ENCODE measurements around the gene PRPF19. TPM values are rescaled to one million over a fixed set of nuclear protein-coding genes. Genes with fewer than 3 reads are reported as not detected.

The PRPF19 gene
- total and polyA plus RNA-seq, 2 of the 4 experiments (the other 2 are of a cell fraction), result 29.8 to 50.4 TPM

- H2AFZ ChIP-seq (replicated peaks; ENCODE audit: low read length, poor library complexity), result peak overlapping the region; percentile 92
- H3K27me3 ChIP-seq (ENCODE audit: control insufficient read depth, insufficient read depth, low read length), result peaks cover 6% of the 10 kb centered on the region
- H3K4me3 ChIP-seq (ENCODE audit: insufficient read depth, low read depth, low read length), result peak overlapping the region; percentile 69
- DNase-seq (peak; percentile 78), ATAC-seq (ENCODE audit: low read depth) (peak; percentile 4)
- H4K91ac ChIP-seq (ENCODE audit: insufficient read depth, low read depth, low read length), result no peak overlapping the region
- H3K27ac ChIP-seq (ENCODE audit: insufficient read depth, low read length), result peak overlapping the region; percentile 74
- H2BK120ac ChIP-seq (ENCODE audit: low read depth, low read length), result no peak overlapping the region
- H3K18ac ChIP-seq (ENCODE audit: low read depth, low read length), result no peak overlapping the region
- peak overlapping the region; percentile 5 for H2BK5ac ChIP-seq (ENCODE audit: low read depth, low read length, poor library complexity, severe bottlenecking)
- peak overlapping the region; percentile 15 to 18; a peak in 2 of 4 replicates for H4K8ac ChIP-seq (ENCODE audit: low read depth in 2 of 2, low read length in 2 of 2)
- H3K23ac ChIP-seq (ENCODE audit: low read depth, low read length), result peak overlapping the region; percentile 46
- no peak overlapping the region for H2BK15ac ChIP-seq (ENCODE audit: low read depth, low read length)
- H4K5ac ChIP-seq (ENCODE audit: low read depth, low read length), result peak overlapping the region; percentile 6; the same call in 1 of the 2 replicates
- BruUV-seq (replicated peaks), result no TSS peak
- H3K14ac ChIP-seq (replicated peaks; ENCODE audit: low read depth, low read length), result peak overlapping the region; percentile 22; the same call in 1 of the 2 replicates
- peak overlapping the region; percentile 5 for H2AK5ac ChIP-seq (ENCODE audit: low read depth, low read length)
- ChIA-PET POLR2A (ENCODE audit: unreplicated experiment) (no interaction called here), CTCF (interaction anchor here (2.6 kb wide), 1 partner anchor 74 kb away, joined by 12 read pairs; no protein-coding TSS in a partner anchor)
- H3K79me1 ChIP-seq (ENCODE audit: low read depth in 1 of 2, low read length in 2 of 2), result peaks cover 6 to 44% of the 10 kb centered on the region in 2 experiments; a peak in 3 of 4 replicates
- H3K4ac ChIP-seq (ENCODE audit: low read depth, low read length), result peak overlapping the region; percentile 52
- H4K20me1 ChIP-seq (ENCODE audit: insufficient read depth, low read length), result peaks cover 30% of the 10 kb centered on the region
- dilution Hi-C loops (cut with HindIII; ENCODE audit: low sequenced_read_pairs, unreplicated experiment) (no loop called here), intact Hi-C loops (cut with micrococcal nuclease) (loop anchor here (5.0 kb wide), 1 partner anchor 267 kb away; no protein-coding TSS in a partner anchor), in situ Hi-C loops (cut with MboI; ENCODE audit: low sequenced_read_pairs) (loop anchor here (25.0 kb wide), 1 partner anchor 1318 kb away; no protein-coding TSS in a partner anchor)
- peak overlapping the region; percentile 72 for H3K9ac ChIP-seq (ENCODE audit: low read depth, low read length)
- peak overlapping the region; percentile 73 for H2AK9ac ChIP-seq (replicated peaks; ENCODE audit: low read depth, low read length, poor library complexity)
- H3K9me1 ChIP-seq (ENCODE audit: insufficient read depth, low read length), result no peaks in the 10 kb centered on the region
- peak overlapping the region; percentile 95 for H3K4me2 ChIP-seq (ENCODE audit: low read depth, low read length)
- peaks cover 24% of the 10 kb centered on the region for H3K36me3 ChIP-seq (ENCODE audit: control insufficient read depth, insufficient read depth, low read length)
- no peak for TF ChIP-seq MXI1 (IDR thresholded peaks at IDR 0.05; ENCODE audit: borderline replicate concordance, low read depth, low read length)
- peak; percentile 48; the same call in 1 of the 2 replicates for TF ChIP-seq USF2 (IDR thresholded peaks at IDR 0.05; ENCODE audit: low read depth, low read length)
- H3K9me3 ChIP-seq (ENCODE audit: control insufficient read depth, insufficient read depth, low read length), result no peaks in the 10 kb centered on the region
- no peak overlapping the region for H2BK20ac ChIP-seq (ENCODE audit: low read depth, low read length)
- 3% methylated on average over 8 of the region's 16 CpGs; no CpG with 5 or more reads in 1 of the 2 experiments for WGBS, 2 experiments (ENCODE audit: extremely low coverage in 2 of 2, insufficient read length in 1 of 2)
- H3K56ac ChIP-seq (ENCODE audit: extremely low read depth, insufficient read depth, low read length), result peak overlapping the region; percentile 56; the same call in 1 of the 2 replicates
- H3K4me1 ChIP-seq (ENCODE audit: control insufficient read depth, insufficient read depth, low read length), result peaks cover 3% of the 10 kb centered on the region; the same call in 1 of the 2 replicates
Observed at GRCh38 chr11:60905551-60906113, 753 bp downstream of the PRPF19 start.
